GM13976 (cell line): ENCODE data around the gene CDH20.

ENCODE experiments used
- DNase-seq: peaks from one replicate; pipeline ENCODE4 v3.0.0; 2012; ENCODE audit warnings: low spot score
- in situ Hi-C: fragments of 300-500 bp; cut with MboI; formaldehyde crosslinking; loops from one replicate; pipeline ENCODE4 v1.12.0; 2022; ENCODE audit warnings: low sequenced_read_pairs, mixed read lengths, inconsistent platforms; ENCODE audit not compliant: unreplicated experiment
- TF ChIP-seq, protein P1 (sequence below): IDR thresholded peaks from 2 replicates; pipeline ENCODE4 v1.5.1; 2012; ENCODE audit warnings: borderline replicate concordance, mild to moderate bottlenecking; ENCODE audit not compliant: insufficient read depth; ENCODE audit errors: extremely low read depth, missing control alignments, control extremely low read depth

Gene CDH20

DNA sequence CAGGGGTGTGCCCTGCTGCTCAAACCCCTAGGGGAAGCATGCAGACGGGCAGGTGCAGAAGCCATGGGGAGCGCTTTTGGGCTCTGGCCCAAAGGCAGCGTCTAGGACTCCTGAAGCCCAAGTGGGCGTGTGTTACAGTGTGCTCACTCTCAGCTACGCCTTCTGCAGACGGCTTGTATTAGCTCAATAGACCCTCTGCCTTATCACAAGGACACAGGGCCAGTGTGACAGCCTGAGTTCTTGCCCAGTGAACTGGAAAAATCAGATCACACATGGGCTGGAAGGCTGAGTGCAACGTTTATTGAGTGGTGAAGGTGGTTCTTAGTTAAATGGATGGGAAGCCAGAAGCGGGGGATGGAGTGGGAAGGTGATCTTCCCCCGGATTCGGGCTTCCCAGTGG, 210.9 kb downstream of the CDH20 start:
- in situ Hi-C loops, result no loop called here
- TF ChIP-seq, protein P1, sequence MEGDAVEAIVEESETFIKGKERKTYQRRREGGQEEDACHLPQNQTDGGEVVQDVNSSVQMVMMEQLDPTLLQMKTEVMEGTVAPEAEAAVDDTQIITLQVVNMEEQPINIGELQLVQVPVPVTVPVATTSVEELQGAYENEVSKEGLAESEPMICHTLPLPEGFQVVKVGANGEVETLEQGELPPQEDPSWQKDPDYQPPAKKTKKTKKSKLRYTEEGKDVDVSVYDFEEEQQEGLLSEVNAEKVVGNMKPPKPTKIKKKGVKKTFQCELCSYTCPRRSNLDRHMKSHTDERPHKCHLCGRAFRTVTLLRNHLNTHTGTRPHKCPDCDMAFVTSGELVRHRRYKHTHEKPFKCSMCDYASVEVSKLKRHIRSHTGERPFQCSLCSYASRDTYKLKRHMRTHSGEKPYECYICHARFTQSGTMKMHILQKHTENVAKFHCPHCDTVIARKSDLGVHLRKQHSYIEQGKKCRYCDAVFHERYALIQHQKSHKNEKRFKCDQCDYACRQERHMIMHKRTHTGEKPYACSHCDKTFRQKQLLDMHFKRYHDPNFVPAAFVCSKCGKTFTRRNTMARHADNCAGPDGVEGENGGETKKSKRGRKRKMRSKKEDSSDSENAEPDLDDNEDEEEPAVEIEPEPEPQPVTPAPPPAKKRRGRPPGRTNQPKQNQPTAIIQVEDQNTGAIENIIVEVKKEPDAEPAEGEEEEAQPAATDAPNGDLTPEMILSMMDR, result no peak
- DNase-seq, result no peak

GRCh38 chr18:61545281-61546245, 212.3 kb downstream of the CDH20 start:
- in situ Hi-C loops, result no loop called here
- no peak for DNase-seq
- TF ChIP-seq, protein P1, result no peak

GRCh38 chr18:61546590-61546989, 213.4 kb downstream of the CDH20 start:
- TF ChIP-seq, protein P1, result no peak
- no peak for DNase-seq
- in situ Hi-C loops, result no loop called here

DNA sequence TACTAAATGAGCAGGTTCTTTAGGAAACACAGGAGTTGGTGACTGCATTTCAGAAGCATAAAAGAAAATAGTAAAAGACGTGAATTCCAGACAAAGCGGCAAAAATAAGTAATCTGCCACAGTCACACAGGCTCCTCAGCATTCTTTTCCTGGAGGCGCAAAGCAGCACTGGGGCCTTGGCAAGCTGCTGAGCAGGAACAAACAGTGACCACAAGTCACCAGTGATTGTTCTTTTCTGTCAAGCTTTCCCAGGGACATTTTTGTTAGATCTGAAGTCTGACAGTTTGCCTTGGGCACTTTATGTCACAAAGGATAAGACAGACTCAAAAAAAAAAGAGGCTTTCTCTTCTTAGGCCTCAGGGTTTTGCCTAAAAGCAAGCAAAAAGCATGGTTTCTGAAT, 216.2 kb downstream of the CDH20 start:
- in situ Hi-C loops, result no loop called here
- TF ChIP-seq, protein P1, result no peak
- no peak for DNase-seq

DNA sequence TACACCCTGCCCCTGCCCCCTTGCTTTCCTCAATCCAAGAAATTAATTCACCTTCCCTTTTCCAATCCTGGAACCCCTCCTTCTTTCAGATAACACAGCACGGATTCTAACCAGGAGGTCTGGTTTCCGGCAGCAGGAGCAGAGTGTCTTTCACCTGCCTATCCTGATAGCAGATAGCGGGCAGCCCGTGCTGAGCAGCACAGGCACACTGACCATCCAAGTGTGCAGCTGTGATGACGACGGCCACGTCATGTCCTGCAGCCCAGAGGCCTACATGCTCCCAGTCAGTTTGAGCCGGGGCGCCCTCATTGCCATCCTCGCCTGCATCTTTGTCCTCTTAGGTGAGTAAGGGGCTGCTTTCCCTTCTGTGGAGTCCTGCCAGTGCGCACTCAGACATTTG, 216.7 kb downstream of the CDH20 start:
- no peak for DNase-seq
- TF ChIP-seq, protein P1, result no peak
- in situ Hi-C loops, result no loop called here

DNA sequence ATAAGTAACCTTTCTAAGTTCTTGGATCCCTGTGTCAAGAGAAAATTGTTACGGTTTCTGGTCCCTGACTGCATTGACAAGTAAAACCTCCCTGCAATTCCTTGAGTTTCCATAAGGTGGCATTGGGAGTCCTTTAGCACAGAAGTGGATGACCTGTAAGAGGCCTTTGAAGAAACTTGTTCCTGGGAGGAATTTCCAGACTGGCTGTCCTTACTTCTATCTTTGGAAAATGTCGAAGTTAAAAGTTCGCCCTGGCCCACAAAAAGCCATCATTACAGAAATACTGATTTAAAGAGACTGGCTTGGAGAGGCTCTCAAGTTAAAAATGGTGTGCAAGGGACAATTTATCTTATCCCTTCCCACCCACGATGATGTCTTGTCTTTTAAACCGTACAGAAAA, 218.4 kb downstream of the CDH20 start:
- peak; percentile 66 for DNase-seq
- in situ Hi-C loops, result no loop called here
- TF ChIP-seq, protein P1, result peak; percentile 39
